ENCODE measurements around the gene SERPINB6. TPM values are rescaled to one million over a fixed set of nuclear protein-coding genes. Genes with fewer than 3 reads are reported as not detected.

SERPINB6 gene
- polyA plus RNA-seq, 1 donor (not counting 4 experiments of a cell fraction or from before 2014, with no cell fraction given), result 66.4 TPM

DNA sequence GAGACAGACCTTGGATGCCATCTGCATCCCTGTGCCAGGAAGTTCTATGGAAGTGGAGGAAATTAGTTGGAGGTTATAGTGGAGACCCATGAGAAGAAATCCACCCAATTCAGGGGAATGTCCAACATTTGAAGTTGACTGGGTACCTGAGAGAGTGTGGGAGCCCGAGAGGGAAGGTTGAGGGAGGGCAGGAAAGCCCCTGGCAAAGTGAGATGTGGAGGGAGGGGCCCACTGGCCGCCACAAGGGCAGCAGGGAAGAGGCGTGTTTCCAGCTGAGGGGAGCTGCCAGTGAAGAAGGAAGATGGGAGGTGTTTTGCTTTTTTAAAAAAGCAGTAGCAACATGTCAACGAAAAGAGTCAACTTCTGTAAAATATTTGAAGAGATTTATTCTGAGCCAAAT lies 52.0 kb downstream of the SERPINB6 start:
- no peaks in the 10 kb centered on the region for H3K9me3 ChIP-seq (ENCODE audit: control insufficient read depth, low read depth, low read length)
- DNase-seq (ENCODE audit: low read depth, low spot score) (no peak), FAIRE-seq (no peak)
- no peak overlapping the region for H3K4me2 ChIP-seq (ENCODE audit: control insufficient read depth, extremely low read depth, insufficient read depth, low read depth, low read length)
- no peak overlapping the region for H3K9ac ChIP-seq (ENCODE audit: control insufficient read depth, extremely low read depth, insufficient read depth, low read length)
- TF ChIP-seq, protein P1, sequence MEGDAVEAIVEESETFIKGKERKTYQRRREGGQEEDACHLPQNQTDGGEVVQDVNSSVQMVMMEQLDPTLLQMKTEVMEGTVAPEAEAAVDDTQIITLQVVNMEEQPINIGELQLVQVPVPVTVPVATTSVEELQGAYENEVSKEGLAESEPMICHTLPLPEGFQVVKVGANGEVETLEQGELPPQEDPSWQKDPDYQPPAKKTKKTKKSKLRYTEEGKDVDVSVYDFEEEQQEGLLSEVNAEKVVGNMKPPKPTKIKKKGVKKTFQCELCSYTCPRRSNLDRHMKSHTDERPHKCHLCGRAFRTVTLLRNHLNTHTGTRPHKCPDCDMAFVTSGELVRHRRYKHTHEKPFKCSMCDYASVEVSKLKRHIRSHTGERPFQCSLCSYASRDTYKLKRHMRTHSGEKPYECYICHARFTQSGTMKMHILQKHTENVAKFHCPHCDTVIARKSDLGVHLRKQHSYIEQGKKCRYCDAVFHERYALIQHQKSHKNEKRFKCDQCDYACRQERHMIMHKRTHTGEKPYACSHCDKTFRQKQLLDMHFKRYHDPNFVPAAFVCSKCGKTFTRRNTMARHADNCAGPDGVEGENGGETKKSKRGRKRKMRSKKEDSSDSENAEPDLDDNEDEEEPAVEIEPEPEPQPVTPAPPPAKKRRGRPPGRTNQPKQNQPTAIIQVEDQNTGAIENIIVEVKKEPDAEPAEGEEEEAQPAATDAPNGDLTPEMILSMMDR (optimal IDR thresholded peaks at IDR 0.05 in 1 of 3, IDR thresholded peaks at IDR 0.05 in 1 of 3, conservative IDR thresholded peaks at IDR 0.05 in 1 of 3; ENCODE audit: extremely low read depth in 1 of 3, insufficient read depth in 2 of 3, low read length in 3 of 3), result no peak
- no peak for TF ChIP-seq EZH2 (IDR thresholded peaks at IDR 0.05; ENCODE audit: low read length)
- no peak overlapping the region for H3K4me3 ChIP-seq (ENCODE audit: control insufficient read depth in 2 of 3, extremely low read depth in 1 of 3, insufficient read depth in 2 of 3, low read depth in 1 of 3, low read length in 3 of 3)
- no peaks in the 10 kb centered on the region for H3K79me2 ChIP-seq (ENCODE audit: control insufficient read depth, insufficient read depth, low read length)
- H3K27ac ChIP-seq (ENCODE audit: control insufficient read depth, insufficient read depth, low read length), result no peak overlapping the region
- H3K4me1 ChIP-seq (ENCODE audit: control insufficient read depth, extremely low read depth, insufficient read depth, low read length), result no peaks in the 10 kb centered on the region
- H2AFZ ChIP-seq (ENCODE audit: control insufficient read depth, low read length), result no peak overlapping the region
- H3K36me3 ChIP-seq (ENCODE audit: control insufficient read depth in 2 of 2, extremely low read depth in 1 of 2, insufficient read depth in 2 of 2, low read length in 2 of 2), result no peaks in the 10 kb centered on the region
- dilution Hi-C loops (cut with MboI; ENCODE audit: extremely low pct_ligation_motif_present, low sequenced_read_pairs), result no loop called here
- no peaks in the 10 kb centered on the region for H3K9me1 ChIP-seq (ENCODE audit: control insufficient read depth, extremely low read depth, insufficient read depth, low read length)
- H4K20me1 ChIP-seq (ENCODE audit: control insufficient read depth, extremely low read depth, insufficient read depth, low read length), result no peaks in the 10 kb centered on the region
- H3K27me3 ChIP-seq (ENCODE audit: control insufficient read depth, extremely low read depth, insufficient read depth, low read length), result no peaks in the 10 kb centered on the region

DNA sequence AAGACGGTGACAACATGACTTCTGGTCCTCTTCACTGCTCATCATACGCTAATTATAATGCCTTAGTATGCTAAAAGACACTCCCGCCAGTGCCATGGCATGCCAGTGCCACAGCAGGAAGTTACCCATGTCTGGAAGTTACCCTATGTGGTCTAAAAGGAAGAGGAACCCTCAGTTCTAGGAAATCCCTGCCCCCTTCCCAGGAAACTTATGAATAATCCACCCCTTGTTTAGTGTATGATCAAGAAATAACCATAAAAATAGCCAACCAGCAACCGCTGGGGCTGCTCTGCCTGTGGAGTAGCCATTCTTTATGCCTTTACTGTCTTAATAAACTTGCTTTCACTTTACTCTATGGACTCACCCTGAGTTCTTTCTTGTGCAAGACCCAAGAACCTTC lies 52.4 kb downstream of the SERPINB6 start:
- no peaks in the 10 kb centered on the region for H3K27me3 ChIP-seq (ENCODE audit: control insufficient read depth, extremely low read depth, insufficient read depth, low read length)
- no peaks in the 10 kb centered on the region for H4K20me1 ChIP-seq (ENCODE audit: control insufficient read depth, extremely low read depth, insufficient read depth, low read length)
- no peaks in the 10 kb centered on the region for H3K4me1 ChIP-seq (ENCODE audit: control insufficient read depth, extremely low read depth, insufficient read depth, low read length)
- FAIRE-seq (no peak), DNase-seq (ENCODE audit: low read depth, low spot score) (no peak)
- TF ChIP-seq, protein P1 (optimal IDR thresholded peaks at IDR 0.05 in 1 of 3, IDR thresholded peaks at IDR 0.05 in 1 of 3, conservative IDR thresholded peaks at IDR 0.05 in 1 of 3; ENCODE audit: extremely low read depth in 1 of 3, insufficient read depth in 2 of 3, low read length in 3 of 3), result no peak
- no peak for TF ChIP-seq EZH2 (IDR thresholded peaks at IDR 0.05; ENCODE audit: low read length)
- no peak overlapping the region for H3K4me3 ChIP-seq (ENCODE audit: control insufficient read depth in 2 of 3, extremely low read depth in 1 of 3, insufficient read depth in 2 of 3, low read depth in 1 of 3, low read length in 3 of 3)
- no peak overlapping the region for H3K27ac ChIP-seq (ENCODE audit: control insufficient read depth, insufficient read depth, low read length)
- H3K4me2 ChIP-seq (ENCODE audit: control insufficient read depth, extremely low read depth, insufficient read depth, low read depth, low read length), result no peak overlapping the region
- H3K36me3 ChIP-seq (ENCODE audit: control insufficient read depth in 2 of 2, extremely low read depth in 1 of 2, insufficient read depth in 2 of 2, low read length in 2 of 2), result no peaks in the 10 kb centered on the region
- H3K79me2 ChIP-seq (ENCODE audit: control insufficient read depth, insufficient read depth, low read length), result no peaks in the 10 kb centered on the region
- H3K9me1 ChIP-seq (ENCODE audit: control insufficient read depth, extremely low read depth, insufficient read depth, low read length), result no peaks in the 10 kb centered on the region
- no peak overlapping the region for H2AFZ ChIP-seq (ENCODE audit: control insufficient read depth, low read length)
- H3K9ac ChIP-seq (ENCODE audit: control insufficient read depth, extremely low read depth, insufficient read depth, low read length), result no peak overlapping the region
- no peaks in the 10 kb centered on the region for H3K9me3 ChIP-seq (ENCODE audit: control insufficient read depth, low read depth, low read length)
- dilution Hi-C loops (cut with MboI; ENCODE audit: extremely low pct_ligation_motif_present, low sequenced_read_pairs), result no loop called here
